Prostate gland (tissue), 2 donors: ENCODE data around the gene DPP3. TPM values are rescaled to one million over a fixed set of nuclear protein-coding genes. Genes with fewer than 3 reads are reported as not detected.

Source experiments
- DNase-seq: peaks from one replicate; pipeline ENCODE4 v3.0.0-alpha.2; 2019; ENCODE audit warnings: low spot score
- H3K27ac ChIP-seq, 2 donors: fragments of 200-600 bp; sonication (generic); 2 replicates each; pipeline ENCODE4 v1.5.1; 2017 to 2019
- H3K27me3 ChIP-seq: fragments of 200-600 bp; sonication (generic); replicated peaks from 2 replicates; pipeline ENCODE4 v1.5.1; 2019; ENCODE audit not compliant: insufficient read depth
- H3K36me3 ChIP-seq, 2 donors: fragments of 200-600 bp; sonication (generic); 1 replicate in 1 of 2; 2 replicates in 1 of 2; pipeline versions ENCODE4 v1.5.1 to v1.8.1; 2017 to 2019
- H3K4me1 ChIP-seq: fragments of 200-600 bp; sonication (generic); replicated peaks from 2 replicates; pipeline ENCODE4 v1.5.1; 2019
- H3K4me3 ChIP-seq, 2 donors: fragments of 200-600 bp; sonication (generic); 2 replicates each; pipeline ENCODE4 v1.5.1; 2017 to 2019
- H3K9me3 ChIP-seq: fragments of 200-600 bp; sonication (generic); 2 replicates; pipeline ENCODE4 v1.5.1; 2017
- POLR2A ChIP-seq: fragments of 450-650 bp; IDR thresholded peaks from one replicate; pipeline ENCODE4 v1.6.1; 2016; ENCODE audit warnings: antibody characterized with exemption, mild to moderate bottlenecking
- POLR2AphosphoS5 ChIP-seq: sonication (generic); formaldehyde crosslinking; IDR thresholded peaks from one replicate; pipeline ENCODE4 v1.6.1; 2017; ENCODE audit warnings: antibody characterized with exemption
- WGBS: methylation state at CpG from one replicate; pipeline ENCODE4 v1.1.5; 2018; 5-methylcytosine and 5-hydroxymethylcytosine counted together
- intact Hi-C: fragments of 100-400 bp; cut with DNase I; formaldehyde crosslinking; loops from one replicate; pipeline ENCODE4 v1.14.2; 2022
- total RNA-seq, 2 donors: library from RNA; depleted of rRNA; stranded (reverse); fragments of >200 nt; gene quantifications; one replicate each; pipeline ENCODE4 v1.1.0, GENCODE V29; 2016
- TF ChIP-seq, protein P1 (sequence below), 4 experiments: fragments of 200-600 bp in 2 of 4; fragments of 450-650 bp in 2 of 4; sonication (generic) in 2 of 4; IDR thresholded peaks; 1 replicate in 3 of 4; 2 replicates in 1 of 4; pipeline ENCODE4 v1.5.1; 2016 to 2019; ENCODE audit warnings: antibody characterized with exemption in 4 of 4, mild to moderate bottlenecking in 2 of 4, moderate library complexity in 2 of 4

DPP3 gene
- total RNA-seq, 2 donors from 2014 or later = 37.0 to 53.6 TPM

DNA sequence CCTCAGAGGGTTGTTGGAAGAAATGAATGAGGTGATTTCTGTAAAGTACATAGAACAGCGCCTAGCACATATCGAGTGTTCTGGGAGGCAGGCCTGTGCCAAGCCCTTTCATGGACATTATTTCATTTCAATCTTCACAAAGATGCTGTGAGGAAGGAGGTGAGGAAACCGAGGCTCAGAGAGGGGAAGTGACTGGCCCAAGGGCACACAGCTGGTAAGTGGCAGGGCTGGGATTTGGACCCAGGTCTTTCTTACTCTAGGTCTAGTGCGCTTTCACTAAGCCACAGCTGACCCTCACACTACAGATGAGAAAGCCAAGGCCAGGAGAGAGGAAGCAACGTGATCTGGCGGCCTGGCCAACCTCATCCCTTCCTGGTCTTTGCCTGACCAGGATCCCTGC lies 11.5 kb upstream of the DPP3 start:
- H3K9me3 ChIP-seq = no peaks in the 10 kb centered on the region
- H3K4me1 ChIP-seq = peaks cover 3% of the 10 kb centered on the region
- no peak overlapping the region for H3K27ac ChIP-seq
- no peak for TF ChIP-seq POLR2A
- TF ChIP-seq, protein P1, sequence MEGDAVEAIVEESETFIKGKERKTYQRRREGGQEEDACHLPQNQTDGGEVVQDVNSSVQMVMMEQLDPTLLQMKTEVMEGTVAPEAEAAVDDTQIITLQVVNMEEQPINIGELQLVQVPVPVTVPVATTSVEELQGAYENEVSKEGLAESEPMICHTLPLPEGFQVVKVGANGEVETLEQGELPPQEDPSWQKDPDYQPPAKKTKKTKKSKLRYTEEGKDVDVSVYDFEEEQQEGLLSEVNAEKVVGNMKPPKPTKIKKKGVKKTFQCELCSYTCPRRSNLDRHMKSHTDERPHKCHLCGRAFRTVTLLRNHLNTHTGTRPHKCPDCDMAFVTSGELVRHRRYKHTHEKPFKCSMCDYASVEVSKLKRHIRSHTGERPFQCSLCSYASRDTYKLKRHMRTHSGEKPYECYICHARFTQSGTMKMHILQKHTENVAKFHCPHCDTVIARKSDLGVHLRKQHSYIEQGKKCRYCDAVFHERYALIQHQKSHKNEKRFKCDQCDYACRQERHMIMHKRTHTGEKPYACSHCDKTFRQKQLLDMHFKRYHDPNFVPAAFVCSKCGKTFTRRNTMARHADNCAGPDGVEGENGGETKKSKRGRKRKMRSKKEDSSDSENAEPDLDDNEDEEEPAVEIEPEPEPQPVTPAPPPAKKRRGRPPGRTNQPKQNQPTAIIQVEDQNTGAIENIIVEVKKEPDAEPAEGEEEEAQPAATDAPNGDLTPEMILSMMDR (IDR thresholded peaks at IDR 0.05) = no peak
- TF ChIP-seq POLR2AphosphoS5 = no peak
- H3K27me3 ChIP-seq = no peaks in the 10 kb centered on the region
- WGBS = 94% methylated on average over 6 of the region's 6 CpGs
- intact Hi-C loops = no loop called here
- H3K36me3 ChIP-seq = no peaks in the 10 kb centered on the region
- H3K4me3 ChIP-seq = no peak overlapping the region
- DNase-seq = no peak

DNA sequence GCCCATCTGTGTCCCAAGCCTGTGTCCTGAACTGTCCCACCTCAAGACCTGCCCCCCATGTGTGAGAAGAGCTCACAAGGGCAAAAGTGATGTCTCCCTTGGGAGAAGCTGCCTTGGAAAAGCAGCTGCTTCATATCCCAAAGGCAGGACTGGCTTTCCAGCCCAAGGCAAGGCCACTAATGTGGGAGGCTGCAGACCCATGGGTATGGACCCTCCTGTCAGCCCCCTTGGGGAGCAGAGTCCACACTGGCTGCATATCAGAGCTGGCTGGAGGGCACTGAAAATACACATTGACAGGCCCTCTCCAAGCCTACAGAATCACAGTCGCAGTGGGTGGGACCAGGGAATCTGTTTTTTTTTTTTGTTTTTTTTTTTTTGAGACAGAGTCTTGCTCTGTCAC lies 10.8 kb upstream of the DPP3 start:
- TF ChIP-seq POLR2A (no peak), POLR2AphosphoS5 (no peak)
- TF ChIP-seq, protein P1 (IDR thresholded peaks at IDR 0.05) = no peak
- Histone ChIP-seq H3K4me1 (peaks cover 3% of the 10 kb centered on the region), H3K27me3 (no peaks in the 10 kb centered on the region), H3K27ac (no peak overlapping the region), H3K9me3 (no peaks in the 10 kb centered on the region), H3K36me3 (no peaks in the 10 kb centered on the region), H3K4me3 (no peak overlapping the region)
- WGBS = 79% methylated on average over 1 of the region's 1 CpG
- intact Hi-C loops = no loop called here
- DNase-seq = no peak

DNA sequence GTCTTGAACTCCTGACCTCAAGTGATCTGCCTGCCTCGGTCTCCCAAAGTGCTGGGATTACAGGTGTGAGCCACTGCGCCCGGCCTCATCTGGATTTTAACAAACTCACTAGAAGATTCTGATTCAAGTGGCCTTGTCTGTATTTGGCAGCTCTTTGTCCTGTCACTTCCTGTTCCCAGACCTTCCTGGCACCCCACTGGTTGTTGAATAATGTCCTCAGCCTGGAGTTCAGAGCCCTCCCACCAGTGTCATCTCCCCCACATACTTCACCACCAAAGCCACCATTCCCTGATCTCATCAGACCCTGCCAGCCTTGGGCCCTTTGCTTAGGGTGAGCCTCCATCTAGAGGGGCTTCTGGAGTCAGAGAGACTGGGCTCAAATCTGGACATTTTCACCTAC lies 10.2 kb upstream of the DPP3 start:
- Histone ChIP-seq H3K27me3 (no peaks in the 10 kb centered on the region), H3K4me1 (peaks cover 3% of the 10 kb centered on the region), H3K9me3 (no peaks in the 10 kb centered on the region), H3K27ac (no peak overlapping the region), H3K4me3 (no peak overlapping the region), H3K36me3 (no peaks in the 10 kb centered on the region)
- WGBS = 97% methylated on average over 3 of the region's 3 CpGs
- DNase-seq = no peak
- TF ChIP-seq, protein P1 (IDR thresholded peaks at IDR 0.05) = no peak
- TF ChIP-seq POLR2A = no peak
- no peak for TF ChIP-seq POLR2AphosphoS5
- intact Hi-C loops = no loop called here

DNA sequence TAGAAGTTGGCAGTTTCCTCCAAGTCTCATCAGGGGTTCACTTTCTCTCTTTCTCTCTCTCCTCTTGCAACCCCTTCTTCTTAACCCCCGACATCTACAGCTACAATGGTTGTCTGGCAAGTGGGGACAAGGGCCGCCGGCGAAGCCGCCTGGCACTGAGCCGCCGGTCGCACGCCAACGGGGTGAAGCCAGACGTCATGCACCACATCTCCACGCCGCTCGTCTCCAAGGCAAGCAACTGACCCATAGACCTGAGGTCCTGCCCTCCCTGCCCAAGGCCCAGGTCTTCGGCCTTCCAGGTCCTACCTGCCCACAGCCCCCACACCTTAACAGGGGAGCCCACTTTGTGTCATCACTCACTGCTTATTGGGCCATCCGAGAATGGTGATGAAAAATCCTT lies 9.1 kb upstream of the DPP3 start:
- intact Hi-C loops = no loop called here
- no peaks in the 10 kb centered on the region for H3K9me3 ChIP-seq
- no peak overlapping the region for H3K27ac ChIP-seq
- no peaks in the 10 kb centered on the region for H3K27me3 ChIP-seq
- H3K36me3 ChIP-seq = no peaks in the 10 kb centered on the region
- DNase-seq = no peak
- 90% methylated on average over 16 of the region's 16 CpGs for WGBS
- H3K4me1 ChIP-seq = peaks cover 3% of the 10 kb centered on the region
- H3K4me3 ChIP-seq = no peak overlapping the region
- TF ChIP-seq, protein P1 (IDR thresholded peaks at IDR 0.05) = no peak
- TF ChIP-seq POLR2AphosphoS5 (no peak), POLR2A (no peak)

DNA sequence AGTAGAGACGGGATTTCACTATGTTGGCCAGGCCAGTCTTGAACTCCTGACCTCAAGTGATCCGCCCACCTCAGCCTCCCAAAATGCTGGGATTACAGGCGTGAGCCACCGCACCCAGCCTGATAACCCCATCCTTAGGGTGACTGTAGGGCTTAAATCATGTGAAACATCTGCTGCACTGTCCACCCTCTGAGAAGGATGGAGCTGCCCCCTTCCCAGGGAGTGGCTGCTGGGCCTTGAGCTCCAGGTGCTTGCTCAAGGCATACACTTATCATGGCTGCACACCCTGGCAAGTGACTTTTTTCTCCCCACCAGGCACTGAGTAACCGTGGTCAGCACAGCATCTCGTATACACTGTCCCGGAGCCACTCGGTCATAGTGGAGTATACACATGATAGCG lies 8.2 kb upstream of the DPP3 start:
- no peak for DNase-seq
- Histone ChIP-seq H3K36me3 (no peaks in the 10 kb centered on the region), H3K27ac (no peak overlapping the region), H3K9me3 (no peaks in the 10 kb centered on the region), H3K27me3 (no peaks in the 10 kb centered on the region), H3K4me3 (no peak overlapping the region), H3K4me1 (peaks cover 3% of the 10 kb centered on the region)
- WGBS = 92% methylated on average over 9 of the region's 9 CpGs
- TF ChIP-seq, protein P1 (IDR thresholded peaks at IDR 0.05) = no peak
- TF ChIP-seq POLR2A = no peak
- no peak for TF ChIP-seq POLR2AphosphoS5
- intact Hi-C loops = no loop called here
